Measurements from ENCODE around the gene CNTNAP2. TPM values are rescaled to one million over a fixed set of nuclear protein-coding genes. Genes with fewer than 3 reads are reported as not detected.

Gene CNTNAP2
- total RNA-seq, 2 experiments from 2014 or later = not detected

- no peak overlapping the region for H3K4me3 ChIP-seq (ENCODE audit: low read length)
- no peak overlapping the region for H3K27ac ChIP-seq (ENCODE audit: low read depth in 1 of 2, low read length in 2 of 2)
- Mint-ChIP-seq H3K36me3 (ENCODE audit: low read depth) (no peaks in the 10 kb centered on the region), H3K27ac (no peak overlapping the region), H3K4me1 (ENCODE audit: low read depth) (no peaks in the 10 kb centered on the region), H3K9me3 (no peaks in the 10 kb centered on the region), H3K27me3 (no peaks in the 10 kb centered on the region), H3K4me3 (no peak overlapping the region)
- POLR2A ChIA-PET = no interaction called here
- no peaks in the 10 kb centered on the region for H3K36me3 ChIP-seq (ENCODE audit: insufficient read depth, low read length)
- no peaks in the 10 kb centered on the region for H3K4me1 ChIP-seq (ENCODE audit: insufficient read depth, low read length)
- DNase-seq (no peak), ATAC-seq (ENCODE audit: poor library complexity) (no peak)
- no peak for TF ChIP-seq CTCF (IDR thresholded peaks at IDR 0.05)
- CTCF ChIA-PET = no interaction called here
- no peaks in the 10 kb centered on the region for H3K27me3 ChIP-seq (ENCODE audit: control insufficient read depth in 1 of 2, insufficient read depth in 2 of 2, low read length in 2 of 2)
- no peaks in the 10 kb centered on the region for H3K9me3 ChIP-seq (ENCODE audit: control insufficient read depth in 1 of 2, insufficient read depth in 1 of 2, low read length in 2 of 2)
- intact Hi-C loops (cut with DNase I, micrococcal nuclease) = no loop called here
Observed at GRCh38 chr7:146690987-146691386, 574.4 kb downstream of the CNTNAP2 start.

- Mint-ChIP-seq H3K36me3 (ENCODE audit: low read depth) (no peaks in the 10 kb centered on the region), H3K4me1 (ENCODE audit: low read depth) (no peaks in the 10 kb centered on the region), H3K9me3 (peaks cover 1% of the 10 kb centered on the region), H3K27me3 (no peaks in the 10 kb centered on the region), H3K4me3 (no peak overlapping the region), H3K27ac (no peak overlapping the region)
- ATAC-seq (ENCODE audit: poor library complexity) (no peak), DNase-seq (no peak)
- no peaks in the 10 kb centered on the region for H3K4me1 ChIP-seq (ENCODE audit: insufficient read depth, low read length)
- no peaks in the 10 kb centered on the region for H3K9me3 ChIP-seq (ENCODE audit: control insufficient read depth in 1 of 2, insufficient read depth in 1 of 2, low read length in 2 of 2)
- H3K4me3 ChIP-seq (ENCODE audit: low read length) = no peak overlapping the region
- CTCF ChIA-PET = no interaction called here
- intact Hi-C loops (cut with DNase I, micrococcal nuclease) = no loop called here
- no peak overlapping the region for H3K27ac ChIP-seq (ENCODE audit: low read depth in 1 of 2, low read length in 2 of 2)
- POLR2A ChIA-PET = no interaction called here
- no peak for TF ChIP-seq CTCF (IDR thresholded peaks at IDR 0.05)
- H3K36me3 ChIP-seq (ENCODE audit: insufficient read depth, low read length) = no peaks in the 10 kb centered on the region
- H3K27me3 ChIP-seq (ENCODE audit: control insufficient read depth in 1 of 2, insufficient read depth in 2 of 2, low read length in 2 of 2) = no peaks in the 10 kb centered on the region
Observed at GRCh38 chr7:146698995-146699610, 582.5 kb downstream of the CNTNAP2 start.

- ATAC-seq (ENCODE audit: poor library complexity) (no peak), DNase-seq (no peak)
- Mint-ChIP-seq H3K27me3 (no peaks in the 10 kb centered on the region), H3K9me3 (peaks cover 1% of the 10 kb centered on the region), H3K4me1 (ENCODE audit: low read depth) (no peaks in the 10 kb centered on the region), H3K36me3 (ENCODE audit: low read depth) (no peaks in the 10 kb centered on the region), H3K27ac (no peak overlapping the region), H3K4me3 (no peak overlapping the region)
- no peak overlapping the region for H3K27ac ChIP-seq (ENCODE audit: low read depth in 1 of 2, low read length in 2 of 2)
- no peaks in the 10 kb centered on the region for H3K4me1 ChIP-seq (ENCODE audit: insufficient read depth, low read length)
- H3K4me3 ChIP-seq (ENCODE audit: low read length) = no peak overlapping the region
- intact Hi-C loops (cut with DNase I, micrococcal nuclease) = no loop called here
- no peaks in the 10 kb centered on the region for H3K27me3 ChIP-seq (ENCODE audit: control insufficient read depth in 1 of 2, insufficient read depth in 2 of 2, low read length in 2 of 2)
- CTCF ChIA-PET = no interaction called here
- TF ChIP-seq CTCF (IDR thresholded peaks at IDR 0.05) = no peak
- H3K9me3 ChIP-seq (ENCODE audit: control insufficient read depth in 1 of 2, insufficient read depth in 1 of 2, low read length in 2 of 2) = no peaks in the 10 kb centered on the region
- POLR2A ChIA-PET = no interaction called here
- H3K36me3 ChIP-seq (ENCODE audit: insufficient read depth, low read length) = no peaks in the 10 kb centered on the region
Observed at GRCh38 chr7:146700015-146700560, 583.5 kb downstream of the CNTNAP2 start.

Data from CD4-positive, alpha-beta T cell (primary cell).